ENCODE data around the gene NFAT5. TPM values are rescaled to one million over a fixed set of nuclear protein-coding genes. Genes with fewer than 3 reads are reported as not detected.
A peak's percentile ranks its signal among the peaks of the same experiment; 100 is the strongest.
"Not testable (repeated sequence)": the region's sequence is repeated elsewhere in the genome, so short reads cannot be mapped to it uniquely, and the experiment has no call there.

Gene NFAT5
- total RNA-seq, 1 donor from 2014 or later = 30.1 TPM

GRCh38 chr16:69579783-69580481 is 14.2 kb downstream of the NFAT5 start:
- Mint-ChIP-seq H3K4me1 (ENCODE audit: unreplicated experiment) (peaks cover 4% of the 10 kb centered on the region), H3K27me3 (no peaks in the 10 kb centered on the region), H3K9me3 (no peaks in the 10 kb centered on the region), H3K27ac (no peak overlapping the region), H3K36me3 (peaks cover 9% of the 10 kb centered on the region), H3K4me3 (no peak overlapping the region)
- no peak for TF ChIP-seq CTCF (conservative IDR thresholded peaks at IDR 0.05)
- DNase-seq (ENCODE audit: extremely low spot score, unreplicated experiment) = no peak

GRCh38 chr16:69581297-69581696 is 15.5 kb downstream of the NFAT5 start:
- no peak for TF ChIP-seq CTCF (conservative IDR thresholded peaks at IDR 0.05)
- H3K4me1 Mint-ChIP-seq (ENCODE audit: unreplicated experiment) = peaks cover 4% of the 10 kb centered on the region
- no peaks in the 10 kb centered on the region for H3K27me3 Mint-ChIP-seq
- H3K4me3 Mint-ChIP-seq = no peak overlapping the region
- H3K27ac Mint-ChIP-seq = no peak overlapping the region
- H3K36me3 Mint-ChIP-seq = peaks cover 13% of the 10 kb centered on the region
- DNase-seq (ENCODE audit: extremely low spot score, unreplicated experiment) = no peak
- no peaks in the 10 kb centered on the region for H3K9me3 Mint-ChIP-seq

DNA sequence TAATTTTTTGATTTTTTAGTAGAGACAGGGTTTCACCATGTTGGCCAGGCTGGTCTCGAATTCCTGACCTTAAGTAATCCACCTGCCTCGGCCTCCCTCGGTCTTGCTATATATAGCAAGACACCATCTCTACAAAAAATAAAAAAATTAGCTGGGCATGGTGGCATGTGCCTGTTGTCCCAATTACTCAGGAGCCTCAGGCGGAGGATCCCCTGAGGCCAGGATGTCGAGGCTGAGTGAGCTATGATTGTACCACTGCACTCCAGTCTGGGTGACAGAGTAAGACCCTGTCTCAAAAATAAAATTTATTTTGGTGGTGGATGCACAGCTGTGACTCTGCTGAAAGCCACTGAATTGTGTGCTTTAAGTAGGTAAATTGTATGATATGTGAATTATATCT is 18.7 kb downstream of the NFAT5 start:
- H3K4me1 Mint-ChIP-seq (ENCODE audit: unreplicated experiment); H3K4me3 Mint-ChIP-seq; DNase-seq (ENCODE audit: extremely low spot score, unreplicated experiment); H3K27ac Mint-ChIP-seq; H3K9me3 Mint-ChIP-seq; H3K27me3 Mint-ChIP-seq: not testable (repeated sequence)
- H3K36me3 Mint-ChIP-seq = peaks cover 13% of the 10 kb centered on the region

- no peaks in the 10 kb centered on the region for H3K9me3 Mint-ChIP-seq
- H3K36me3 Mint-ChIP-seq = peaks cover 6% of the 10 kb centered on the region
- no peak overlapping the region for H3K4me3 Mint-ChIP-seq
- H3K27me3 Mint-ChIP-seq = no peaks in the 10 kb centered on the region
- no peak for DNase-seq (ENCODE audit: extremely low spot score, unreplicated experiment)
- no peak overlapping the region for H3K27ac Mint-ChIP-seq
- H3K4me1 Mint-ChIP-seq (ENCODE audit: unreplicated experiment) = peaks cover 5% of the 10 kb centered on the region
- no peak for TF ChIP-seq CTCF (conservative IDR thresholded peaks at IDR 0.05)
These were observed 23.9 kb downstream of the NFAT5 start for GRCh38 chr16:69589434-69590269.

GRCh38 chr16:69590590-69590989 is 24.8 kb downstream of the NFAT5 start:
- Mint-ChIP-seq H3K36me3 (peaks cover 7% of the 10 kb centered on the region), H3K9me3 (no peaks in the 10 kb centered on the region), H3K4me1 (ENCODE audit: unreplicated experiment) (peaks cover 5% of the 10 kb centered on the region), H3K4me3 (no peak overlapping the region), H3K27ac (no peak overlapping the region), H3K27me3 (no peaks in the 10 kb centered on the region)
- TF ChIP-seq CTCF (conservative IDR thresholded peaks at IDR 0.05) = no peak
- no peak for DNase-seq (ENCODE audit: extremely low spot score, unreplicated experiment)

DNA sequence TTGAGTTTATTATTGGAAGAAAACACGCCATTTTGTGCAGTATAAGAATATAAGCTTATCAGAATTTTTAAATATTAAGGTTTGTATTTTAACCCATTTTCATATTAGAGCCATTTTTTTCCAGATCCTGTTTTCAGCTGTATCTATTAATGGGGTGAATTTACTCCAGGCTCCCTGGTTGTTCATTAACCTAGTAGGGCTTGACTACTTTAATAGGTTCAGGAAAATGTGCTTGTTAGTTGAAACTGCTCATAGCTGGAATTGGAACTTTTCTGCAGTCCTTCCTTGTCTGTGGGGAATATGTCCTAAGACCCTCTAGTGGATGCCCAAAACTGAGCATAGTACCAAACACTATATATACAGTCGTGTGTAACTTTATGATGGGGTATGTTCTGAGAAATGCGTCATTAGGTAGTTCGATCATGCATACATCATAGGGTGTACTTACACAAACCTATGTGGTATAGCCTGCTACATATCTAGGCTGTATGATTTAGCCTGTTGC is 28.0 kb downstream of the NFAT5 start:
- H3K27ac Mint-ChIP-seq = peak overlapping the region; percentile 19
- TF ChIP-seq CTCF (conservative IDR thresholded peaks at IDR 0.05) = no peak
- H3K36me3 Mint-ChIP-seq = peaks cover 4% of the 10 kb centered on the region
- H3K27me3 Mint-ChIP-seq = no peaks in the 10 kb centered on the region
- no peaks in the 10 kb centered on the region for H3K9me3 Mint-ChIP-seq
- no peak for DNase-seq (ENCODE audit: extremely low spot score, unreplicated experiment)
- H3K4me3 Mint-ChIP-seq = no peak overlapping the region
- peaks cover 5% of the 10 kb centered on the region for H3K4me1 Mint-ChIP-seq (ENCODE audit: unreplicated experiment)
